ENCODE measurements around the gene DAPK2.

The DAPK2 gene

GRCh38 chr15:64022571-64022970, 23.7 kb downstream of the DAPK2 start:
- DNase-seq: no peak

- no peak for DNase-seq
Measured at GRCh38 chr15:64019764-64020163, 26.5 kb downstream of the DAPK2 start.

- DNase-seq: no peak
Measured at GRCh38 chr15:64017591-64018163, 28.6 kb downstream of the DAPK2 start.

DNA sequence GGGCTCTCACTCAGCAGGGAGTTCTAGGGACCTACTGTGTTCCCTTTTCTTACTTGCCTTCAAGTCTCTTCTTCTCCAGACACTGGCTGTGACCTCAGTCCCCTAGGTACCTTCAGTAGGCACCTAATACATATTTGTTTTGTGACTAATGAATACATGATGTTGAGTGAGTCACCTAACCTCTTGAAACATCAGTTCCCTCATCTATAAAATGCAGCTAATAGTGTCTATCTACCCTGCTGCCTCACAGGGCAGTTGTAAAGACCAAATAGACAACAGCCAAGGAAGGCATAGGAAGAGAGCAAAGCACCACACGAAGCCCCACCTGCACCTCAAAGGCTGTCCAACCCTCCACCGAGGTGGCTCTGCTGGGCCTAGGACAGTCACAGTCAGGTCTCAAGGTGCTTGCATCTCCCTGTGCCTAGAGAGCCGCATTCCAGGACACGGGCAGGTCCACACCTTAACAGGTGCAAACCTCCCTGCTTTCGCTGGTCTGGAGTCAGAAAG, 29.1 kb downstream of the DAPK2 start:
- no peak for DNase-seq

DNA sequence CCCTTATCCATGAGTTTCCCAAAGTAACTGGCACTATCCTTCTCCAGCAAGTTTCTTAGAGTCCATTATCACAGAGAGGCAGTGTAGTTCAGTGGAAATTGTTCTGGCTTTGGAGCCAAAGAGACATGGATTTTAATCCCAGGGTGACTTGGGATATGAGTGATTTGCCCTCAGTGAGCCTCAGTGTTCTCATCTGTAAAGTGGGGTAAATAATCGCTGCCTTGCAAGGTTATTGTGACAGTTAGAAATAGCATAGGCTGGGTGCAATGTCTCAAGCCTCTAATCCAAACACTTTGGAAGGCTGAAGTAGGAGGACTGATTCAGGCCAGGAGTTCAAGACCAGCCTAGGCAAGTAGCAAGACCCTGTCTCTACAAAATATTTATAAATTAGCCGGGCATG, 30.0 kb downstream of the DAPK2 start:
- DNase-seq: no peak

- no peak for DNase-seq
Measured at GRCh38 chr15:64014995-64015394, 31.3 kb downstream of the DAPK2 start.

DNA sequence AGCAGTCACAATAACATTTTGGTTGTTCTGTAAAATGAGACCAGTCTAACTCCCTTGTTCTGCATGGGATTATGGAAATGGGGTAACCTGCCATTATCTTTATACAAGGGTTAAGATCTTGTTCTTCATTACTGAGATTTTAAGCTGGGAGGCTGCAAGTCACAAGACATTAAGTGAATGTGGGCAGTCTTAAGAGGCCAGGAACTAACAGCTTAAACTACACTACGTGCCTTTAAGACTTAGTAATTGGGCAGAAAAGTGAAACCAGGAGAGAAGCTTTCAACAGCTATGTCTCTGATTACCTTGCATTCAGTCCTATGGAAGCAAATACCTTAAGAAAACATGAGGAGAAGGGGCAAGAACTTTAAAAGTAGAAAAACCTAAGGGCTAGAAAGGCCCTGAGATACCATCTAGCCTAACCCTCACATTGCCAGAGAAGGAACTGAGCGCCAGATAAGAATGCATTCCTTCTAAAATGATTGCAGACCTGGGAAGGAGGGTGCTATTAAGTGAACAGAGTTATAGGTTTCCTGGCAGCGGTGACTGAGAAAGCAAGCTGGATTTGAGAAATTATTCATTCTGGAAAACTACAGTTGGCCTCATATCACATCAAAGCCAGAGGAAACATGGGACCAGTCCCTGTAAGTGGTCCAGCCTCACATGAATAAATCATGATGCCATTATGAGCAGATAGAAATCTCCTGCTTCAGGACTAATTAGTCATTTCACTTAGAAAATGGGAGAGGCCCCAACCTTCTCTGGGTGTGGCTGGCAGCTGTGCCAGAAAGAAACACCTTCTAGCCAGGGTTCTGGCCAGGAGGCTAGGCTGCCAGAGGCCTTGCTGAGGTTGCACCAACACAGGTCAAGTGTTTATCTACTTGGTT, 32.9 kb downstream of the DAPK2 start:
- peak; percentile 47 for DNase-seq

DNA sequence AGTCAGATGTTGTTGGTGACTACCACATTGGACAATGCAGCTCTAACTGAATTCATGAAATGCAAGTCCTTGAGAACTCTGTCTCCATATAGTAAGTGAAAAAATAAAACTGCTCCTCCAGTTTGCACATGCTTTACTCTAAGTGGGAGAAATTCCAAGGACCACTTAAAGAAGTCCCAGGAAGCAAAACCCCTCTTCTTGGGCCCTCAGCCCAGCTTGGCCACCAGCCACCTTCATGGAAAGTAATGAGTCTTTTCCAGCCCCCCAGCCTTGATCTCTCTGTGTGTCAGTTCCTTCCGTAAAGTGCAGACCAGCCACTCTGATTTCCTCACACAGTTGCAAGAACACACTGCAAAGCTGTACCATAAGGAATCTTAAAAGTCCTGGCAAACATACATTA, 34.5 kb downstream of the DAPK2 start:
- DNase-seq: no peak

- DNase-seq: peak; percentile 93
Measured at GRCh38 chr15:64010719-64011118, 35.6 kb downstream of the DAPK2 start.

DNA sequence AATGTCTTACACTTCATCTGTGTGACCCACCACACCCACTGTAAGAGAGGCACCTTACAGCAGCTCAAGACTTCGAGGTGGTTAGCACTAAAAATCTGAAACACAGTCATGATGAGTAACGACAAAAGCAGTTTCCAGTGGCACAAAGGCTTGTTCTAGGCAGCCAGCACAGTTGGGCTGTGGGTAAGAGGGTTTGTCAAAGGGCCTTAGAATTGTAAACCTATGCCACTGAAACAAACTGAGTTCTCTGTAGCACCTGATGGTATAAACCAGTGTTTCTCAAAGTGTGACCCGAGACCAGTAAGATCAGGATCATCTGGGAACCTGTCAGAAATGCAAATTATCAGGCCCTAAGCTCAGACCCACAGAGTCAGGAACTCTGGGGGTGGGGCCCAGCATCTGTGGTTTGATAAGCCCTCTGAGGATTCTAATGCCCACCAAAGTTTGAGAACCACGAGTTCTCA, 36.5 kb downstream of the DAPK2 start:
- peak; percentile 83 for DNase-seq

DNA sequence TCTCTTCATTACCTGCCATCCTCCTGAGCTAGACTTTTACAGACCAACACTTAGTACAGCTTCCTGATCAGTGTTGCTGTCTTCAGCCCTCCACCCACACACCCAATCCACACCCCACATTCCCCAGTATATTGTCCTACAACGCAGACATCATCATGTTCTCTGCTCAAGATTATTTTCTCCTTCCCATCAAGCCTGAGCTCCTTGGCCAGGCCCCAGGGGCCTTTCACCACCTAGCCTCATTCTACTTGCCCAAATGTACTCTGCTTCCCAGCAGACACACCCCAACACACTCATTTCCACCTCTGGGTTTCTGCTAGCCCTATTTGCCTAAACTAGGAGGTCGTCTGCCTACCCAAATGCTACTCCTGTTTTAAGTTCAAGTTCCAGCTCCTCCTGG, 37.0 kb downstream of the DAPK2 start:
- DNase-seq: peak; percentile 41

GRCh38 chr15:64008177-64008576, 38.1 kb downstream of the DAPK2 start:
- DNase-seq: no peak

DNA sequence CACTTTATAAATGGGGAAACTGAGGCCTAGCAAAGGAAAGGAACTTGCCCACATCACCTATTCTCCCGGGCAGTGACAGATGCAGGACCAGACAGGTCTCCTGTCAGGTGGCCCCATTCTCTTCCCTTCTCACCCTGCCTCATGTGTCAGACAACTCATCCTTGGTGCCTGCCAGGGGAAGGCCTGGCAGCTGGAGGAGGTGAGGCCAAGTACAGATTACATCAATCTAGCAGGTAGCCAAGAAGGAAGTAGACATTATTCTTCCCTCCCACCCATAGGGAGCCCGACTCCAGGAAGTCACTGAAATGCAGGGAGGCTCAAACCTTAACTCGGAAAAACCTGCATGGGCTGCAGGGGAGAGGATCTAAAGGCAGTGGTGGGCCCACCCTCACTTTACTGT, 39.6 kb downstream of the DAPK2 start:
- no peak for DNase-seq

- DNase-seq: no peak
Measured at GRCh38 chr15:64004587-64004986, 41.7 kb downstream of the DAPK2 start.

GRCh38 chr15:64004056-64004455, 42.2 kb downstream of the DAPK2 start:
- no peak for DNase-seq

DNA sequence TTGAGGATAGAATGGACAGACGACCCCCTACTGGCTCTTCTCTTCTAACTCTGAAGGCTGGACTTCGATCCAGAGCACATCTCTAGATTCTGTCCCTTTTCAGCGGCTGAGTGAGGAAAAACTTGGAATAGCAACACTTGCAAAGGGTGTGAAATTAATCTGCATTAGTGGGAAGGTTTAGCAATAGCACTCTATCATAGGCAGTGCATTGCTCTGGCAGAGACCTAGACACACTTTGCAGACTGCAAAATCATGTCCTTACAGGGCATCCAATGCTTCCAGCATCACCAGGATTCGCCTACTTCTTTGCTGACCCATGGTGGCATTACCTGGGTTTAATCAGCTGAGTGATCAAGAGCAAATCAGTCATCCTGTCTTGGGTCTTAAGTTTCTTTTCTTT, 43.1 kb downstream of the DAPK2 start:
- no peak for DNase-seq

- no peak for DNase-seq
Measured at GRCh38 chr15:64001148-64001547, 45.1 kb downstream of the DAPK2 start.

DNA sequence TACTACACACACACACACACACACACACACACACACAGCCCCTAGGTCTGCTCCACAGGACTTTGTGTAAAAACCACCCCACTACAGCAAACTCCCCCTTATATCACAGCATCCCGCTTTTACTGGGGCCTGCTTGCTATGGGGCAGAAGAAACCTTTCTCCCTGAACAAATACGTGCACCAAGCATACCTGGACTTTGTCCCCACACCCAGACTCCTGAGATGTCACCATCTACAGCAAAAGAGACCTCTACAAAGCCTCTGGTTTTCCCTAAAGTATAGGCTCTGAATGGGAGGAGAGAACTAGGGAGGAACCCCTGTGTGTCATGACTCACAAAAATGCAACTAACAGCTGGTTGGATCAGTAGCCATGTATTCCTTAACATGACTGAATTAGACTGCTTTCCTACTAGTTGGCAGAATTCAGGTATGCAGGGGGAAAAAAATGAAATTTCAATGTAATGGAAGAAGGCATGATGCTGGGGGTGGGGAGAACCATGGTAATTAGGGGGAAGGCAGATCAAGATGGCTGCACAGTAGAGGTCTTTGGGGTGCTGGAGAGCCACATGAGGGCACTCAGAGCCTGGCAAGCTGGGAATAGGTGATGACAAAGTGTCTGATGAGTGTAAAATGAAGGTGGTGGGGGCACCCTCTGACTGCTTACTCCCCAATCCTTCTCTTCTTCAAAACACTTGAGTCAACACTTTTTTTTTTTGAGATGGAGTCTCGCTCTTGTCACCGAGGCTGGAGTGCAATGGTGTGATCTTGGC, 45.9 kb downstream of the DAPK2 start:
- DNase-seq: no peak

- DNase-seq: no peak
Measured at GRCh38 chr15:63999177-63999576, 47.1 kb downstream of the DAPK2 start.

GRCh38 chr15:63998489-63998888, 47.8 kb downstream of the DAPK2 start:
- peak; percentile 23 for DNase-seq

DNA sequence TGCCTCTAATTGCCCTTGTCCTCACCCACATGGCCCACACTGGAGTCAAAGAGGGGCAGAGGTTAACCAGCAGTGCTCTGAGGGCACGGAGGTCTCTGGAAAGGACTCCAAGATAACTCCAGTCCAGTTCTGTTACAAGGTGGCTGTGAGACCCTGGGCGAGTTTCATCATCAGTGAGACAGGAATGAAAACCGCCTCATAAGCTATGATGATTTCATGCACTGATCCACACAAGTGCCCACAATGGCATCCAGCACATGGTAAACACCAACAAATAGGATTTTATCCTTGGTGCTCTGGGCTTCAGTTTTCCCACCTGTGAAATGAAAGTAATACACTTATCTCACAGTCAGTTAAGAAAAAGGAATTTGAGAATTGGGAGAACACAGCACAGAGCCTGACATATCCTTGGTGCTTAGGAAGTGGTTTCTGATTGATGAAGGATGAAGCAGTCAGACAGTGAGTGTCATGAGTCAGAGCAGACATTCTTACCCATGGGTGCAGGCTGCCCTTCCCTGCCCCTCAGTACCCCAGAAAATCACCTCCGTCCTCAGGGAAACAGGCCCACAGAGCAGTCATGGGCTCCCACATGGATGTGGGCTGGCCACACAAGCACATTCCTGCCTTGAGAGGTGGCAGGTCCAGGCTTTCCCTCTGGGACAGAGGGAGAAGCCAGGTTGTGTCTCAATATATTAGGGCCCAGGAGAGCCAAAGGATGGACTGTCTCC, 48.4 kb downstream of the DAPK2 start:
- peak; percentile 55 for DNase-seq

DNA sequence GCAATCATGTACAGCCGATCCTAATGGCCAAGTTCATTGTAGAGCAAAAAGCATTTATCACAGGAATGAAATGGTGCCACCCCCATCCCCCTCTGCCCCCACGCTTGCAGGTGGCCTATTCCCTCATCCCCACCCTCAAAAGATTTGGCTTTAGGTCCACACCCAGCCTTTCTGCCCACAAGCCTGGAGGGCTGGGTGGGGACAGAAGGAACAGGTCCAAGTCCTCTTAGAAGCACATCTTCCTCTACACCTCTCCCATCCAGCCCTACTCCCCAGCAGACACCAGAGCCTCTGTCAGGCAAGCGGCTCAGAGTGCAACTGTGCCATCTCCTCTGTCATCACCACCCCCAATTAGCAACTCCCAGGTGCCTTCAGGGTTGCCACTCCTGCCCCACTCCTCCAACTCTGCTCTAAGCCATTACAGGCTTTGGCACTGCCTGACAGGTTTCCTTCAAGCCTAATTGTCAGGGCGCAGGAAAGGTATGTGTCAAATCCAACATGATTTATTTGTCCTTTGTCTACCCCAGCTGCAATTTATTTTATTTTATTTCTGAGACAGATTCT, 49.4 kb downstream of the DAPK2 start:
- DNase-seq: no peak

All from activated CD4-positive, alpha-beta T cell treated with anti-CD3 and anti-CD28 coated beads, Interleukin-10, Interleukin-2, amounts not matched to agents 100 ng/mL and 50 ng/mL, durations not matched to agents 16 hours and 8 hours (primary cell).